Measurements from ENCODE around the gene RPA3. TPM values are rescaled to one million over a fixed set of nuclear protein-coding genes. Genes with fewer than 3 reads are reported as not detected.
"Not testable (repeated sequence)": the region's sequence is repeated elsewhere in the genome, so short reads cannot be mapped to it uniquely, and the experiment has no call there.

Gene RPA3
- total RNA-seq, 1 experiment from 2014 or later, result 90.2 TPM

DNA sequence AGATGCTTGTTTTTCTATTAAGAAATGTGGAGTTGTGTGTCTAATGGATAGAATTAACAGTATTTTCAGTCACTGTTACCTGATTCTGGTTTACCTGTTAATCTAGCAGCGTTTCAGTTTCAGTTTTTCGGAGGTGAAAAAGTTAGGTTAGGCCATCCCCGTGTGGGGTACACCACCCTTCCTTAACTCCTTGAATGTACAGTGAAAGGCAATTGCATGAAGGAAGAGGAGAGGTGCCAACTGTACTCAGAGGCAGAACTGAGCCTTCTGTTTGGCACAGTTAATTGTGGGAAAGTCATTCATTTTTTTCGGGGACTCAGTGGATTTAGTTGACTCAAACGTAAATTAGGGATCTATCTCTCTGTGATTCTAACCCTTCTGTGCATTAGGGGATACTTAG lies 35.5 kb downstream of the RPA3 start:
- POLR2A ChIA-PET, result no interaction called here
- Mint-ChIP-seq H3K4me1 (ENCODE audit: low read depth, unreplicated experiment) (peaks cover 8% of the 10 kb centered on the region), H3K36me3 (ENCODE audit: insufficient read depth, unreplicated experiment) (peaks cover 7% of the 10 kb centered on the region), H3K4me3 (ENCODE audit: unreplicated experiment) (no peak overlapping the region), H3K9me3 (ENCODE audit: unreplicated experiment) (no peaks in the 10 kb centered on the region), H3K27ac (ENCODE audit: unreplicated experiment) (no peak overlapping the region), H3K27me3 (ENCODE audit: insufficient read depth, unreplicated experiment) (no peaks in the 10 kb centered on the region)
- Histone ChIP-seq H3K9me3 (no peaks in the 10 kb centered on the region), H3K27me3 (replicated peaks; ENCODE audit: control insufficient read depth, insufficient read depth, low read length) (no peaks in the 10 kb centered on the region), H3K4me3 (ENCODE audit: low read depth, low read length) (no peak overlapping the region), H3K36me3 (ENCODE audit: control insufficient read depth, insufficient read depth, low read length) (no peaks in the 10 kb centered on the region), H3K4me1 (no peaks in the 10 kb centered on the region)
- no peak for DNase-seq
- intact Hi-C loops (cut with micrococcal nuclease; ENCODE audit: unreplicated experiment), result loop anchor here (5.0 kb wide), 2 partner anchors 49 to 284 kb away; partner anchors contain the start of gene GLCCI1
- TF ChIP-seq CTCF (IDR thresholded peaks at IDR 0.05; ENCODE audit: insufficient read depth in 1 of 2, low read depth in 1 of 2, low read length in 1 of 2, severe bottlenecking in 1 of 2, unreplicated experiment in 1 of 2), result no peak
- CTCF ChIA-PET, result no interaction called here
- BruUV-seq (replicated peaks), result no TSS peak

DNA sequence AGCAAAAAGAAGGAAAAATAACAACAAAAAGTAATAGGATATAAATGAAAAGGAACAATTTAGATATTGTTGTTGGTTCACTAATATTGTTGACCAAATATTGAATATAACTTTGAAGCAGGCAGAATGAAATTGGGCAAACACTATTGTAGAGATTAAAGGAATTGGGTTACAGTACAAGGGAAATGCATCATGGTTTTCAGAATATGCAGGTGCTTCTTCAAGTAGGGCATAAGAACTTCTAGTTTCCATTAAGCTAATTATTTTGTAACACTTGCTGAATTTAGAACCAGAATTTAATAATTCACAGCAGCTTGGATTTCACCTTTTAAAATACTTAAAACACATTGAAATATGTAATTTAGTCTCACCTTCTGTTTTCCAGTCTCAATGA lies 36.5 kb downstream of the RPA3 start:
- H3K4me1 Mint-ChIP-seq (ENCODE audit: low read depth, unreplicated experiment), result peaks cover 5% of the 10 kb centered on the region
- POLR2A ChIA-PET, result no interaction called here
- no peak overlapping the region for H3K27ac Mint-ChIP-seq (ENCODE audit: unreplicated experiment)

GRCh38 chr7:7681191-7681935 lies 37.0 kb downstream of the RPA3 start:
- no peak overlapping the region for H3K4me3 ChIP-seq (ENCODE audit: low read depth, low read length)
- H3K36me3 ChIP-seq (ENCODE audit: control insufficient read depth, insufficient read depth, low read length), result no peaks in the 10 kb centered on the region
- peak; percentile 50 to 62 for TF ChIP-seq CTCF (IDR thresholded peaks at IDR 0.05; ENCODE audit: insufficient read depth in 1 of 2, low read depth in 1 of 2, low read length in 1 of 2, severe bottlenecking in 1 of 2, unreplicated experiment in 1 of 2)
- peaks cover 9% of the 10 kb centered on the region for H3K36me3 Mint-ChIP-seq (ENCODE audit: insufficient read depth, unreplicated experiment)
- ChIA-PET POLR2A (no interaction called here), CTCF (interaction anchor here (0.7 to 1.7 kb wide), 6 partner anchors 33 to 615 kb away, joined by 3 to 17 read pairs (median 3); partner anchors contain the start of gene UMAD1)
- H3K4me3 Mint-ChIP-seq (ENCODE audit: unreplicated experiment), result no peak overlapping the region
- H3K27me3 Mint-ChIP-seq (ENCODE audit: insufficient read depth, unreplicated experiment), result no peaks in the 10 kb centered on the region
- BruUV-seq (replicated peaks), result no TSS peak
- H3K9me3 ChIP-seq, result no peaks in the 10 kb centered on the region
- DNase-seq, result peak in 1 of 2 experiments; percentile 55
- intact Hi-C loops (cut with micrococcal nuclease; ENCODE audit: unreplicated experiment), result loop anchor here (1.0 to 5.0 kb wide), 7 partner anchors 51 to 615 kb away; partner anchors contain the start of gene GLCCI1
- no peaks in the 10 kb centered on the region for H3K9me3 Mint-ChIP-seq (ENCODE audit: unreplicated experiment)
- H3K4me1 Mint-ChIP-seq (ENCODE audit: low read depth, unreplicated experiment), result no peaks in the 10 kb centered on the region
- H3K27ac Mint-ChIP-seq (ENCODE audit: unreplicated experiment), result no peak overlapping the region
- H3K27me3 ChIP-seq (replicated peaks; ENCODE audit: control insufficient read depth, insufficient read depth, low read length), result no peaks in the 10 kb centered on the region
- no peaks in the 10 kb centered on the region for H3K4me1 ChIP-seq

More for the DNA sequence above, 36.5 kb downstream of the RPA3 start:
- H3K9me3 Mint-ChIP-seq (ENCODE audit: unreplicated experiment), result no peaks in the 10 kb centered on the region
- Histone ChIP-seq H3K36me3 (ENCODE audit: control insufficient read depth, insufficient read depth, low read length) (no peaks in the 10 kb centered on the region), H3K4me1 (no peaks in the 10 kb centered on the region), H3K27me3 (replicated peaks; ENCODE audit: control insufficient read depth, insufficient read depth, low read length) (no peaks in the 10 kb centered on the region), H3K9me3 (no peaks in the 10 kb centered on the region), H3K4me3 (ENCODE audit: low read depth, low read length) (no peak overlapping the region)
- no peak for DNase-seq
- CTCF ChIA-PET, result interaction anchor here (1.2 to 1.7 kb wide), 4 partner anchors 41 to 614 kb away, joined by 3 to 17 read pairs (median 6); partner anchors contain the start of gene UMAD1
- peaks cover 9% of the 10 kb centered on the region for H3K36me3 Mint-ChIP-seq (ENCODE audit: insufficient read depth, unreplicated experiment)
- no peaks in the 10 kb centered on the region for H3K27me3 Mint-ChIP-seq (ENCODE audit: insufficient read depth, unreplicated experiment)
- TF ChIP-seq CTCF (IDR thresholded peaks at IDR 0.05; ENCODE audit: insufficient read depth in 1 of 2, low read depth in 1 of 2, low read length in 1 of 2, severe bottlenecking in 1 of 2, unreplicated experiment in 1 of 2), result no peak
- BruUV-seq (replicated peaks), result no TSS peak
- intact Hi-C loops (cut with micrococcal nuclease; ENCODE audit: unreplicated experiment), result loop anchor here (1.0 to 5.0 kb wide), 7 partner anchors 50 to 614 kb away; partner anchors contain the start of gene GLCCI1
- no peak overlapping the region for H3K4me3 Mint-ChIP-seq (ENCODE audit: unreplicated experiment)

DNA sequence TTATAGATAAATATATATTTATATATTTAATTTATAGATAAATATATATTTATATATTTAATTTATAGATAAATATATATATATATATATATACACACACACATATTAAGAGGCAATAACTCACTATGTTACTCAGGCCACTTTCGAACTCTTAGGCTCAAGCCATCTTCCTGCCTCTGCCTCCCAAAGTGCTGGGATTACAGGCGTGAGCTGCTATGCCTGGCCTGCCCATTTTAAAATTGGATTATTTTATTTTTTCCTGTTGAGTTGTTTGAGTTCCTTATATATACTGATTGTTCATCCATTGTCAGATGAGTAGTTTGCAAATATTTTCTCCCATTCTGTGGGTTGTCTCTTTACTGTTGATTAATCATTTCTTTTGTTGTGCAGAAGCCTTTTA lies 38.8 kb downstream of the RPA3 start:
- H3K4me3 ChIP-seq (ENCODE audit: low read depth, low read length); H3K27me3 Mint-ChIP-seq (ENCODE audit: insufficient read depth, unreplicated experiment); H3K4me3 Mint-ChIP-seq (ENCODE audit: unreplicated experiment); H3K36me3 ChIP-seq (ENCODE audit: control insufficient read depth, insufficient read depth, low read length); H3K27me3 ChIP-seq (replicated peaks; ENCODE audit: control insufficient read depth, insufficient read depth, low read length); BruUV-seq (replicated peaks); H3K27ac Mint-ChIP-seq (ENCODE audit: unreplicated experiment); H3K9me3 Mint-ChIP-seq (ENCODE audit: unreplicated experiment); DNase-seq; CTCF ChIA-PET; POLR2A ChIA-PET; H3K9me3 ChIP-seq; H3K4me1 ChIP-seq; H3K4me1 Mint-ChIP-seq (ENCODE audit: low read depth, unreplicated experiment): not testable (repeated sequence)
- intact Hi-C loops (cut with micrococcal nuclease; ENCODE audit: unreplicated experiment), result loop anchor here (2.0 to 5.0 kb wide), 3 partner anchors 53 to 411 kb away; partner anchors contain the start of gene GLCCI1
- peaks cover 14% of the 10 kb centered on the region for H3K36me3 Mint-ChIP-seq (ENCODE audit: insufficient read depth, unreplicated experiment)
